NT2/D1 (cell line): ENCODE results near the gene ZNF891.

ENCODE experiments used
- SUZ12 ChIP-seq: IDR thresholded peaks from 2 replicates; pipeline ENCODE4 v1.6.1; 2011; ENCODE audit not compliant: insufficient read length, insufficient read depth; ENCODE audit errors: extremely low read depth
- ZNF274 ChIP-seq: IDR thresholded peaks from 2 replicates; pipeline ENCODE4 v1.6.1; 2011; ENCODE audit warnings: mild to moderate bottlenecking, low read depth, low read length

GRCh38 chr12:133107121-133107520, 23.0 kb downstream of the ZNF891 start:
- TF ChIP-seq ZNF274, result no peak
- no peak for TF ChIP-seq SUZ12
